GM12892 (cell line): Measurements from ENCODE around the gene KRT25.

Experiments
- POLR2A ChIP-seq: IDR thresholded peaks from 2 replicates; pipeline ENCODE4 v1.6.1; 2011; ENCODE audit warnings: low read depth, low read length, control low read depth
- POLR2AphosphoS5 ChIP-seq: IDR thresholded peaks from 2 replicates; pipeline ENCODE4 v1.6.1; 2011; ENCODE audit warnings: low read depth, low read length, control low read depth
- TAF1 ChIP-seq: IDR thresholded peaks from 2 replicates; pipeline ENCODE4 v1.6.1; 2011; ENCODE audit warnings: low read depth, mild to moderate bottlenecking, control low read depth, low read length, borderline replicate concordance

GRCh38 chr17:40778461-40778860, 23.3 kb upstream of the KRT25 start:
- no peak for TF ChIP-seq POLR2A
- TF ChIP-seq POLR2AphosphoS5, result no peak
- no peak for TF ChIP-seq TAF1
